ENCODE measurements around the gene SSBP1. TPM values are rescaled to one million over a fixed set of nuclear protein-coding genes. Genes with fewer than 3 reads are reported as not detected.

SSBP1 gene
- polyA plus RNA-seq, 3 donors, result 66.9 to 197 (median 184) TPM

DNA sequence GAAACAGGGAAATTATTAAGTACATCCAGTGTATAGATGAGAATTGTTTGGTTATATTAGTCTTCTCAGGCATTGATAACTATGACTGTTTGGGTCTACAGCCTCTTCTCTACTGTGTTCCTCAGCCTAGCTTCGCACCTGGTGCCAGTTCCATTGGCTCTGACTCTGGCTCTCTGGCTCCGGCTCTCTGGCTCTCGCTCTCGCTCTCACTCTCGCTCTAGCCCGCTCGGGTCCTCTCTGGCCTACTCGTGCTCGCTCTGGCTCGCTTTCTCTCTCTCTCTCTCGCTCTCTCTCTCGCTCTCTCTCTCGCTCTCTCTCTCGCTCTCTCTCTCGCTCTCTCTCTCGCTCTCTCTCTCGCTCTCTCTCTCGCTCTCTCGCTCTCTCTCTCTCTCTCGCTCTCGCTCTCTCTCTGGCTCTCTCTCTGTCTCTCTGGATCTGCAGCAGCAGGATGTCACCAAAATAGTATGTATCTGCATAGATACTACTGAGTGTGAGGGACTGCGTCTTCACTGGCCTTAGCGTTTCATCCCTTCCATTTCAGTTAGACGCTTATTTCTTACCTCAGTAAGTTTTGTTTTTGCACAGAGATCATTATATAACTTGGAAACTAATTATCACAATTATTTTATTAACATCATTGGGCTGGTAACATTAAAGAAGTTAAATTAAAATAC is 6.5 kb upstream of the SSBP1 start:
- Mint-ChIP-seq H3K4me1 (no peaks in the 10 kb centered on the region), H3K27me3 (ENCODE audit: low read depth in 3 of 3) (peaks cover 0 to 3% (median 0%) of the 10 kb centered on the region in 3 donors), H3K4me3 (no peak overlapping the region), H3K9me3 (no peaks in the 10 kb centered on the region), H3K27ac (no peak overlapping the region), H3K36me3 (no peaks in the 10 kb centered on the region)
- H3K9me3 ChIP-seq (replicated peaks in 1 of 2; ENCODE audit: control insufficient read depth in 1 of 2, insufficient read depth in 1 of 2, low read length in 2 of 2), result no peaks in the 10 kb centered on the region
- no peaks in the 10 kb centered on the region for H3K4me1 ChIP-seq (ENCODE audit: control insufficient read depth in 1 of 2, insufficient read depth in 2 of 2, low read length in 2 of 2)
- 96% methylated on average over 13 of the region's 24 CpGs for WGBS (ENCODE audit: insufficient coverage)
- H3K36me3 ChIP-seq (replicated peaks in 1 of 2; ENCODE audit: control insufficient read depth in 1 of 2, insufficient read depth in 2 of 2, low read length in 2 of 2), result no peaks in the 10 kb centered on the region
- DNase-seq, result no peak
- H3K27ac ChIP-seq (ENCODE audit: low read depth in 1 of 2, low read length in 2 of 2), result no peak overlapping the region
- H3K27me3 ChIP-seq (ENCODE audit: control insufficient read depth in 2 of 2, insufficient read depth in 2 of 2, low read length in 2 of 2), result no peaks in the 10 kb centered on the region
- H3K79me2 ChIP-seq (ENCODE audit: insufficient read depth, low read length), result no peaks in the 10 kb centered on the region
- no peak overlapping the region for H3K4me2 ChIP-seq (replicated peaks; ENCODE audit: extremely low read depth, low read length, poor library complexity, severe bottlenecking)
- H2AFZ ChIP-seq (ENCODE audit: insufficient read depth, low read depth, low read length, poor library complexity, severe bottlenecking), result no peak overlapping the region
- no peak overlapping the region for H3K9ac ChIP-seq (ENCODE audit: insufficient read depth, low read length, poor library complexity, severe bottlenecking)
- H3K4me3 ChIP-seq (replicated peaks in 1 of 3; ENCODE audit: low read depth in 2 of 3, low read length in 3 of 3), result no peak overlapping the region
- TF ChIP-seq, protein P1, sequence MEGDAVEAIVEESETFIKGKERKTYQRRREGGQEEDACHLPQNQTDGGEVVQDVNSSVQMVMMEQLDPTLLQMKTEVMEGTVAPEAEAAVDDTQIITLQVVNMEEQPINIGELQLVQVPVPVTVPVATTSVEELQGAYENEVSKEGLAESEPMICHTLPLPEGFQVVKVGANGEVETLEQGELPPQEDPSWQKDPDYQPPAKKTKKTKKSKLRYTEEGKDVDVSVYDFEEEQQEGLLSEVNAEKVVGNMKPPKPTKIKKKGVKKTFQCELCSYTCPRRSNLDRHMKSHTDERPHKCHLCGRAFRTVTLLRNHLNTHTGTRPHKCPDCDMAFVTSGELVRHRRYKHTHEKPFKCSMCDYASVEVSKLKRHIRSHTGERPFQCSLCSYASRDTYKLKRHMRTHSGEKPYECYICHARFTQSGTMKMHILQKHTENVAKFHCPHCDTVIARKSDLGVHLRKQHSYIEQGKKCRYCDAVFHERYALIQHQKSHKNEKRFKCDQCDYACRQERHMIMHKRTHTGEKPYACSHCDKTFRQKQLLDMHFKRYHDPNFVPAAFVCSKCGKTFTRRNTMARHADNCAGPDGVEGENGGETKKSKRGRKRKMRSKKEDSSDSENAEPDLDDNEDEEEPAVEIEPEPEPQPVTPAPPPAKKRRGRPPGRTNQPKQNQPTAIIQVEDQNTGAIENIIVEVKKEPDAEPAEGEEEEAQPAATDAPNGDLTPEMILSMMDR (IDR thresholded peaks at IDR 0.05), result no peak
- intact Hi-C loops (cut with micrococcal nuclease), result loop anchor here in 1 of 2 donors (10.0 kb wide), 1 partner anchor 77 kb away; no protein-coding TSS in a partner anchor
- H4K20me1 ChIP-seq (ENCODE audit: insufficient read depth, low read length), result no peaks in the 10 kb centered on the region

DNA sequence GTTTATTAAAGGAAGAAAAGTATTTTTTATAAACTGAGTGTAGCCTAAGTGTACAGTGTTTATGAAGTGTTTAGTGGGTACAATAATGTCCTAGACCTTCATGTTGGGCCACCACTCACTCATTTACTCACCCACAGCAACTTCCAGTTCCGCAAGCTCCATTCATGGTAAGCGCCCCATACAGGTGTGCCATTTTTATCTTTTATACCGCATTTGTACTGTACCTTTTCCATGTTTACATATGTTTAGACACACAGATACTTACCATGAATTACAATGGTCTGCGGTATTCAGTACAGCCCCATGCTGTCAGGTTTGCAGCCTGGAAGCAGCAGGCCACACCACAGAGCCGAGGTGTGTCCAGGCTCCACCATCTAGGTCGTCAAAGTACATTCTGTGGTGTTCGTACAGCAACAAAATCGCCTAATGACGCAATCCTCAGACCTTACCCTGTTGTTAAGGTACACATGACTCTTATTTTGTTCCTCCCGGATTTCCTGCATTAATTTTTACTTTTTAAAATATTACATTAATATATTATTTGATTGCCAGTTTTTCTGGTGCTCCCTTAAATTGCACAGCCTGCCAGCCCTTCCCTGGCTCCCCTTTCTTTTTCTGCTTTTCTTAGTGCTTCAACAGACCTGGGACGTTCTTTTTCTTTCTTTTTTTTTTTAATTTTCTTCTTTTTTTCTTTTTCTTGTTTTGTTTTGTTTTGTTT is 881 bp upstream of the SSBP1 start:
- Histone ChIP-seq H3K36me3 (replicated peaks in 1 of 2; ENCODE audit: control insufficient read depth in 1 of 2, insufficient read depth in 2 of 2, low read length in 2 of 2) (peaks cover 19 to 23% of the 10 kb centered on the region in 2 donors), H3K4me1 (ENCODE audit: control insufficient read depth in 1 of 2, insufficient read depth in 2 of 2, low read length in 2 of 2) (peaks cover 15 to 19% of the 10 kb centered on the region in 2 donors), H3K27ac (ENCODE audit: low read depth in 1 of 2, low read length in 2 of 2) (peak overlapping the region; percentile 80 to 96), H3K9ac (ENCODE audit: insufficient read depth, low read length, poor library complexity, severe bottlenecking) (peak overlapping the region; percentile 87), H3K79me2 (ENCODE audit: insufficient read depth, low read length) (peaks cover 32% of the 10 kb centered on the region), H3K27me3 (ENCODE audit: control insufficient read depth in 2 of 2, insufficient read depth in 2 of 2, low read length in 2 of 2) (no peaks in the 10 kb centered on the region), H3K4me3 (replicated peaks in 1 of 3; ENCODE audit: low read depth in 2 of 3, low read length in 3 of 3) (peak overlapping the region; percentile 77 to 96 (median 86)), H4K20me1 (ENCODE audit: insufficient read depth, low read length) (no peaks in the 10 kb centered on the region), H3K4me2 (replicated peaks; ENCODE audit: extremely low read depth, low read length, poor library complexity, severe bottlenecking) (peak overlapping the region; percentile 88), H3K9me3 (replicated peaks in 1 of 2; ENCODE audit: control insufficient read depth in 1 of 2, insufficient read depth in 1 of 2, low read length in 2 of 2) (no peaks in the 10 kb centered on the region), H2AFZ (ENCODE audit: insufficient read depth, low read depth, low read length, poor library complexity, severe bottlenecking) (peak overlapping the region; percentile 96)
- peaks cover 18 to 22% of the 10 kb centered on the region in 2 donors for H3K36me3 Mint-ChIP-seq
- peaks cover 22% of the 10 kb centered on the region for H3K4me1 Mint-ChIP-seq
- TF ChIP-seq, protein P1 (IDR thresholded peaks at IDR 0.05), result no peak
- no peaks in the 10 kb centered on the region for H3K27me3 Mint-ChIP-seq (ENCODE audit: low read depth in 3 of 3)
- intact Hi-C loops (cut with micrococcal nuclease), result loop anchor here in 1 of 2 donors (10.0 kb wide), 1 partner anchor 82 kb away; no protein-coding TSS in a partner anchor
- H3K9me3 Mint-ChIP-seq, result peaks cover 0 to 2% (median 0%) of the 10 kb centered on the region in 7 donors
- peak overlapping the region; percentile 97 to 100 (median 99) for H3K27ac Mint-ChIP-seq
- WGBS (ENCODE audit: insufficient coverage), result 55% methylated on average over 6 of the region's 11 CpGs
- peak in 2 of 3 donors; percentile 10 to 15 for DNase-seq
- peak overlapping the region; percentile 96 to 99 for H3K4me3 Mint-ChIP-seq

Measured in CD14-positive monocyte (primary cell).